RWPE2 (cell line): ENCODE data around the gene SRP19.
"Not testable (repeated sequence)": the region's sequence is repeated elsewhere in the genome, so short reads cannot be mapped to it uniquely, and the experiment has no call there.

ENCODE experiments used
- ATAC-seq: fragments of 200-7000 bp; cut with Tn5 transposase; 3 replicates; pipeline ENCODE4 v1.9.1; 2021; ENCODE audit warnings: low read depth
- DNase-seq: peaks from one replicate; pipeline ENCODE4 v3.0.0-alpha.2; 2020; ENCODE audit warnings: low spot score
- H3K27ac ChIP-seq: fragments of 450-650 bp; 2 replicates; pipeline ENCODE4 v1.5.1; 2017; ENCODE audit warnings: mild to moderate bottlenecking; ENCODE audit not compliant: poor library complexity, severe bottlenecking
- H3K27me3 ChIP-seq: fragments of 250-450 bp; sonication (Bioruptor Pico); 2 replicates; pipeline ENCODE4 v1.5.1; 2021; ENCODE audit warnings: mild to moderate bottlenecking, moderate library complexity; ENCODE audit not compliant: insufficient read depth, poor library complexity, severe bottlenecking
- H3K36me3 ChIP-seq: fragments of 250-450 bp; sonication (Bioruptor Pico); 2 replicates; pipeline ENCODE4 v1.5.1; 2020; ENCODE audit warnings: low read depth, mild to moderate bottlenecking, moderate library complexity
- H3K4me1 ChIP-seq: fragments of 250-450 bp; sonication (Bioruptor Pico); 2 replicates; pipeline ENCODE4 v1.5.1; 2021; ENCODE audit warnings: mild to moderate bottlenecking, moderate library complexity; ENCODE audit not compliant: insufficient read depth, poor library complexity, severe bottlenecking
- H3K4me3 ChIP-seq: fragments of 250-450 bp; sonication (Bioruptor Pico); 2 replicates; pipeline ENCODE4 v1.5.1; 2021; ENCODE audit warnings: mild to moderate bottlenecking, moderate library complexity; ENCODE audit not compliant: severe bottlenecking
- H3K9me3 ChIP-seq: fragments of 250-450 bp; sonication (Bioruptor Pico); 2 replicates; pipeline ENCODE4 v1.5.1; 2021; ENCODE audit warnings: mild to moderate bottlenecking, moderate library complexity; ENCODE audit not compliant: severe bottlenecking
- TF ChIP-seq, protein P1 (sequence below): fragments of 450-650 bp; IDR thresholded peaks from one replicate; pipeline ENCODE4 v1.5.1; 2017; ENCODE audit warnings: mild to moderate bottlenecking, moderate library complexity; ENCODE audit not compliant: poor library complexity, severe bottlenecking

SRP19 gene

DNA sequence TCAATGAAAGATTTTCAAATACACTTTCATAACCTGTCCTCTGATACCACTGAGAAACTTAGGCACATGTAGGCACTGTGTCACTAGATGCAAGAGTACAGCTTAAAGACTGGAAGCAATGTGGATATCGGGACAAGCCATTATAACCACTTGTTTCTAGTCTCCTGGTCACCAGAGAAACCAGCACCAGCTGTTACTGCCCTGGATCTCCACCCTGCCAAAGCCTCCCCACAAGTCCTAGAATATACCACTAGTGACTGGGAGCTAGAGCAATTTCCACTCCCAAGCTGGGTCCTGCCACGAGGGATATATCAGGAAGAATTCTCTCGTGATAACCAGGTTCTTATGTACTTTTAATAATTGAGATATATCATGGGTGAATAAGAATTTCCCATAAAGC lies 41.5 kb downstream of the SRP19 start:
- ATAC-seq: no peak
- peaks cover 84% of the 10 kb centered on the region for H3K36me3 ChIP-seq
- H3K27me3 ChIP-seq: no peaks in the 10 kb centered on the region

GRCh38 chr5:112904996-112905395 lies 43.9 kb downstream of the SRP19 start:
- not testable (repeated sequence) for DNase-seq

More for the DNA sequence above, 41.5 kb downstream of the SRP19 start:
- peaks cover 3% of the 10 kb centered on the region for H3K9me3 ChIP-seq
- TF ChIP-seq, protein P1, sequence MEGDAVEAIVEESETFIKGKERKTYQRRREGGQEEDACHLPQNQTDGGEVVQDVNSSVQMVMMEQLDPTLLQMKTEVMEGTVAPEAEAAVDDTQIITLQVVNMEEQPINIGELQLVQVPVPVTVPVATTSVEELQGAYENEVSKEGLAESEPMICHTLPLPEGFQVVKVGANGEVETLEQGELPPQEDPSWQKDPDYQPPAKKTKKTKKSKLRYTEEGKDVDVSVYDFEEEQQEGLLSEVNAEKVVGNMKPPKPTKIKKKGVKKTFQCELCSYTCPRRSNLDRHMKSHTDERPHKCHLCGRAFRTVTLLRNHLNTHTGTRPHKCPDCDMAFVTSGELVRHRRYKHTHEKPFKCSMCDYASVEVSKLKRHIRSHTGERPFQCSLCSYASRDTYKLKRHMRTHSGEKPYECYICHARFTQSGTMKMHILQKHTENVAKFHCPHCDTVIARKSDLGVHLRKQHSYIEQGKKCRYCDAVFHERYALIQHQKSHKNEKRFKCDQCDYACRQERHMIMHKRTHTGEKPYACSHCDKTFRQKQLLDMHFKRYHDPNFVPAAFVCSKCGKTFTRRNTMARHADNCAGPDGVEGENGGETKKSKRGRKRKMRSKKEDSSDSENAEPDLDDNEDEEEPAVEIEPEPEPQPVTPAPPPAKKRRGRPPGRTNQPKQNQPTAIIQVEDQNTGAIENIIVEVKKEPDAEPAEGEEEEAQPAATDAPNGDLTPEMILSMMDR: no peak
- H3K27ac ChIP-seq: no peak overlapping the region
- H3K4me1 ChIP-seq: no peaks in the 10 kb centered on the region
- no peak for DNase-seq
- no peak overlapping the region for H3K4me3 ChIP-seq

GRCh38 chr5:112906637-112907036 lies 45.5 kb downstream of the SRP19 start:
- no peak for DNase-seq

More at GRCh38 chr5:112904996-112905395, 43.9 kb downstream of the SRP19 start:
- not testable (repeated sequence) for H3K4me3 ChIP-seq, H3K27me3 ChIP-seq, H3K27ac ChIP-seq, ATAC-seq, H3K4me1 ChIP-seq, H3K9me3 ChIP-seq
- peaks cover 79% of the 10 kb centered on the region for H3K36me3 ChIP-seq

DNA sequence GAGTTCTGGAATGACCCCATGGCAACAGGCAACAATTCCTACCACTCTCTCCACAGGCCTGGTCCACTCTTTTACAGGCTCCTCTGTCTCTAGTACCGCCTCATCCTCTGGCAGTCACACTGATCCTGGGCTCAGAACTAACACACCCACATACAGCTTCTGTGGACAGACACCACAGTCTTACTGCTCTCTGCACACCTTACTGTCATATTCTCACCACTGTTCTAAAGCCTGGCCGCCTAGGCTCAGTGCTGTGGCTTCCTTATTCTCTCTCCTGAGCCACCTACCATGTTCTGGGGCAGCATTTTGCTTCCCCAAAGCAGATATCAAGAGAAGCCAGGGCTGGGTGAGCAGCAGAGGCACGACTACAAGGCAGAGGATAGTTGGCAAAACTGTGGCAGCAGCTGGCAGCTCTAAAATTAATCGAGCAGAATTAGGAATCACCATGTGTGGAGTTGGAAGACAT lies 46.1 kb downstream of the SRP19 start:
- peaks cover 84% of the 10 kb centered on the region for H3K36me3 ChIP-seq
- H3K27ac ChIP-seq: no peak overlapping the region
- peaks cover 3% of the 10 kb centered on the region for H3K9me3 ChIP-seq
- no peak for DNase-seq
- peak; percentile 21; the same call in 2 of the 3 replicates for ATAC-seq
- no peak overlapping the region for H3K4me3 ChIP-seq
- no peaks in the 10 kb centered on the region for H3K27me3 ChIP-seq
- TF ChIP-seq, protein P1: no peak
- no peaks in the 10 kb centered on the region for H3K4me1 ChIP-seq

More at GRCh38 chr5:112906637-112907036, 45.5 kb downstream of the SRP19 start:
- no peaks in the 10 kb centered on the region for H3K27me3 ChIP-seq
- no peak overlapping the region for H3K27ac ChIP-seq
- peaks cover 3% of the 10 kb centered on the region for H3K9me3 ChIP-seq
- H3K36me3 ChIP-seq: peaks cover 82% of the 10 kb centered on the region
- H3K4me3 ChIP-seq: no peak overlapping the region
- 0 out of 3 replicates have a peak, but pooled peaks have one; percentile 21 for ATAC-seq
- no peaks in the 10 kb centered on the region for H3K4me1 ChIP-seq
- TF ChIP-seq, protein P1: no peak

GRCh38 chr5:112908854-112909253 lies 47.8 kb downstream of the SRP19 start:
- peaks cover 4% of the 10 kb centered on the region for H3K4me1 ChIP-seq
- TF ChIP-seq, protein P1: no peak
- H3K27ac ChIP-seq: no peak overlapping the region
- ATAC-seq (no peak), DNase-seq (no peak)
- H3K27me3 ChIP-seq: no peaks in the 10 kb centered on the region
- H3K9me3 ChIP-seq: peaks cover 3% of the 10 kb centered on the region
- peaks cover 76% of the 10 kb centered on the region for H3K36me3 ChIP-seq
- no peak overlapping the region for H3K4me3 ChIP-seq
